Measurements from ENCODE around the gene CREG2. TPM values are rescaled to one million over a fixed set of nuclear protein-coding genes. Genes with fewer than 3 reads are reported as not detected.
A peak's percentile ranks its signal among the peaks of the same experiment; 100 is the strongest.

The CREG2 gene
- total RNA-seq, 4 donors from 2014 or later: not detected

DNA sequence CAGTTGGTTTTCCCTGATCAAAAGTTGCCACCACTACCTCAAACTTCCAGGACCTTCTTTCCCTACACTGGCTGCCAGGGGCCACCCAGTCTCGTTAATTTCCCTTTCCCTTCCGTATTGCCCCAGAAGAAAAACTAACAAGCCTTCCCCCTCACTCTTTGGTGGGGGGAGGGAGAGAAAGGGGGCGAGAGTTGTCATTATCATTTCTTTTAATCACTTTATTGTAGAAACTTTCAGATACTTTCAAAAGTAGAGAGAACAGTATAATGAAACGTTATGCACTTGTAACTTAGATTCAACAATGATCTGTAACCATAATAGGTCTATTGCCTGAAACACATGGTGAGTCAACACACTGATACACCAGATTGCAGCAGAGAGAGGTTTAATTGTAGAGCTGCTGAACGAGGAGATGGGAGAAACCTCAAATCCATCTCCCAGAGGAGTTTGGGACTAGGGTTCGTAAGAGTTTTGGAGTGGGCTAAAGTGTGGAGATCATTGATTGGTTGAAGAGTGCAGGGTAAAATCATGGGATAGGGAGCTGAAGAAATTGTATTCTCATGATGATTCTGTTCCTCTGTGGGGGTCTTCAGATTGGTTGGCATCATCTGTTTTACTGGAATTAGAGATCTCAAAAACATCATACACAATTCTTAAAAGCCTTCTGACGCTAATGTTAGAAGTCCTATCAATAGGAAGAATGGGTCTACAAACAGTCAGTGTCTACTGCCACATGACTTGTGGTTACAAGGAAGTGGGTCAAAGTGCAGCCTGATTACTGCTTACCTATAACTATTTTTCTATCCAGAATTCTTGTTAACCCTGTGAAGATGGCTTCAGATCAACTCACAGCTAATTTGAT lies 76.2 kb downstream of the CREG2 start:
- intact Hi-C loops (cut with DNase I): no loop called here
- peak; percentile 82 for DNase-seq (ENCODE audit: extremely low spot score)
- Histone ChIP-seq H3K27ac (replicated peaks in 1 of 4) (no peak overlapping the region), H3K9me3 (no peaks in the 10 kb centered on the region), H3K27me3 (no peaks in the 10 kb centered on the region), H3K4me1 (peaks cover 3 to 20% (median 17%) of the 10 kb centered on the region in 4 donors), H3K4me3 (no peak overlapping the region), H3K36me3 (no peaks in the 10 kb centered on the region)
- TF ChIP-seq EP300 (IDR thresholded peaks at IDR 0.05) (no peak), POLR2AphosphoS5 (IDR thresholded peaks at IDR 0.05) (no peak), POLR2A (IDR thresholded peaks at IDR 0.05; ENCODE audit: low read depth) (no peak)
- TF ChIP-seq, protein P1, sequence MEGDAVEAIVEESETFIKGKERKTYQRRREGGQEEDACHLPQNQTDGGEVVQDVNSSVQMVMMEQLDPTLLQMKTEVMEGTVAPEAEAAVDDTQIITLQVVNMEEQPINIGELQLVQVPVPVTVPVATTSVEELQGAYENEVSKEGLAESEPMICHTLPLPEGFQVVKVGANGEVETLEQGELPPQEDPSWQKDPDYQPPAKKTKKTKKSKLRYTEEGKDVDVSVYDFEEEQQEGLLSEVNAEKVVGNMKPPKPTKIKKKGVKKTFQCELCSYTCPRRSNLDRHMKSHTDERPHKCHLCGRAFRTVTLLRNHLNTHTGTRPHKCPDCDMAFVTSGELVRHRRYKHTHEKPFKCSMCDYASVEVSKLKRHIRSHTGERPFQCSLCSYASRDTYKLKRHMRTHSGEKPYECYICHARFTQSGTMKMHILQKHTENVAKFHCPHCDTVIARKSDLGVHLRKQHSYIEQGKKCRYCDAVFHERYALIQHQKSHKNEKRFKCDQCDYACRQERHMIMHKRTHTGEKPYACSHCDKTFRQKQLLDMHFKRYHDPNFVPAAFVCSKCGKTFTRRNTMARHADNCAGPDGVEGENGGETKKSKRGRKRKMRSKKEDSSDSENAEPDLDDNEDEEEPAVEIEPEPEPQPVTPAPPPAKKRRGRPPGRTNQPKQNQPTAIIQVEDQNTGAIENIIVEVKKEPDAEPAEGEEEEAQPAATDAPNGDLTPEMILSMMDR (IDR thresholded peaks at IDR 0.05): no peak
- 81% methylated on average over 7 of the region's 7 CpGs for WGBS

DNA sequence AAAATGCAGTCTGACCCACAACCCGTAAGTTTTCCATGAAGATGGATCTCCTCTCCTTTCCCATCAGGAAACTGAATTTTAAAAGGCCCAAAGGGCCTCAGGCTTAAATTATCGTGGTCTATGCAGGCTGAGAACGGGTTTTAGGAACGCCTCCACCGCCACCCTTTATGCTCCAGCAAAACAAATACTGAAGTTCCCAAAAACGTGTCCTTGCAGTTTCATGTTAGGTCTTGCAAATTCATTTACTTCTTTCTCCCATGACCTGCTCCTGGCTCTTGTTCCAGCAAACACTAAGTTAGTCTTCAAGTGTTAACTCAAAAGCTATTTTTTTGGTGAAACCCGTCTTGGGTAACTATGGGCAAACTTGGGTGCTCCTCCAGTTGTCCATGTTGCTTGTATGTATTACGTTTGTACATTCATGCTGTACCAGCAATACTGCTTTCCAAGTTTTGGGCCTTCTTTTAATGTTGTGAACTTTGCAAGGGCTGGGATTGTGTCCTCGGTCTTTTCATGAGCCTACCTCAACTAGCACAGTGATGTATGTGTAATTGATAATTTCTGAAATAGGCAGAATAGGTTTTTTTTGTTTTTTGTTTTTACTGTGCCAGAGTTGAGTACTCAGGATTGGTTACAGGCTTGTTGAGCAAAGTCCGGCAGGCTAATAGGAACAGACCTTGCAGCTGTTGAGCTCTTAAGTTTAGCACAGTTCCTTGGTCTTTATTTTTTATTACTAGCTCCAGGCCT lies 77.0 kb downstream of the CREG2 start:
- 81% methylated on average over 10 of the region's 10 CpGs for WGBS
- Histone ChIP-seq H3K4me1 (peaks cover 11 to 28% (median 25%) of the 10 kb centered on the region in 4 donors), H3K9me3 (no peaks in the 10 kb centered on the region), H3K27ac (replicated peaks in 1 of 4) (peak overlapping the region in 1 of 4 donors; percentile 13), H3K4me3 (no peak overlapping the region), H3K36me3 (no peaks in the 10 kb centered on the region), H3K27me3 (no peaks in the 10 kb centered on the region)
- intact Hi-C loops (cut with DNase I): no loop called here
- peak; percentile 55 for DNase-seq (ENCODE audit: extremely low spot score)
- no peak for TF ChIP-seq POLR2AphosphoS5 (IDR thresholded peaks at IDR 0.05)
- TF ChIP-seq POLR2A (IDR thresholded peaks at IDR 0.05; ENCODE audit: low read depth): no peak
- TF ChIP-seq, protein P1 (IDR thresholded peaks at IDR 0.05): no peak
- TF ChIP-seq EP300 (IDR thresholded peaks at IDR 0.05): no peak

DNA sequence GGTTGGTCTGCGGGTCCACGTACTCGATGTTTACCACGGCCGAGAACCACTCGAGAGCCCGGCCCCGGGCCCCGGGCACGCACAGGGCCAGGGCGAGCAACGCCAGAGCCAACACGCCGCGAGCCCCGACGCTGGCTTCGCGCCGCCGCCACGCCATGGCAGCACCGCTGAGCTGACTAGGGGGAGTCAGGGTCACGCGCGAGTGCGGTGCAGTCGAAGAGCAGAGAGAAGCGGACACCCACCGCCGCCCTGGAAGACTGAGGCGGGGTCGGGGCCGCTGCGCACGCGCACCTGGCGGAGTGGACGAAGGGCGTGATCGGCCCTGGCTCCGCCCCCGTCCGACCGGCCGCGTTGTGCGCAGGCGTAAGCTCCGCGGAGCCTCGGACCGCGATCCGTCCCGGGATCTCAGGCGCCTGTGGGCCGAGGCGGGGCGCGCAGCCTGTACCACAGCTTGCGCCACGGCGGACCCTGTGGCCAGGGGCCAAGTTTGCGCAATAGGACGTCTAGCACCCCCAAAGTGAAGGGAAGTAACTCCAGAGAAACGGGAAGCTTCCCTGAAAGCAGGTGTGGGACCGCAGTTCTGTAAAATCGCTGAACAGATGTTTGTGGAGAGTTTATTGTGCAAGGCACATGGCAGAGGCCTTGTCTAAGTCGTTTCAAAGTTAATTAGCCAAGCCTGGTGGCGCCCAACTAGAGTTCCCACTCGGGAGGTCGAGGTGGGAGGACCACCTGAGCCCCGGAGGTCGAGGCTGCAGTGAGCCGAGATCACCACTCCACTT lies 78.7 kb downstream of the CREG2 start, which contains the start of gene RNF149:
Gene RNF149 (minus strand): TSS at position 270 of the 779 bp plus-strand sequence. CDS start 113 bp downstream, at position 157.
- TF ChIP-seq POLR2AphosphoS5 (IDR thresholded peaks at IDR 0.05) (peak; percentile 97 to 98), EP300 (IDR thresholded peaks at IDR 0.05) (no peak), POLR2A (IDR thresholded peaks at IDR 0.05; ENCODE audit: low read depth) (peak; percentile 77)
- TF ChIP-seq, protein P1 (IDR thresholded peaks at IDR 0.05): peak in 1 of 3 experiments; percentile 14
- 21% methylated on average over 10 of the region's 76 CpGs for WGBS
- intact Hi-C loops (cut with DNase I): loop anchor here (5.0 kb wide), 1 partner anchor 56 kb away; the partner anchor contains the start of gene CNOT11

DNA sequence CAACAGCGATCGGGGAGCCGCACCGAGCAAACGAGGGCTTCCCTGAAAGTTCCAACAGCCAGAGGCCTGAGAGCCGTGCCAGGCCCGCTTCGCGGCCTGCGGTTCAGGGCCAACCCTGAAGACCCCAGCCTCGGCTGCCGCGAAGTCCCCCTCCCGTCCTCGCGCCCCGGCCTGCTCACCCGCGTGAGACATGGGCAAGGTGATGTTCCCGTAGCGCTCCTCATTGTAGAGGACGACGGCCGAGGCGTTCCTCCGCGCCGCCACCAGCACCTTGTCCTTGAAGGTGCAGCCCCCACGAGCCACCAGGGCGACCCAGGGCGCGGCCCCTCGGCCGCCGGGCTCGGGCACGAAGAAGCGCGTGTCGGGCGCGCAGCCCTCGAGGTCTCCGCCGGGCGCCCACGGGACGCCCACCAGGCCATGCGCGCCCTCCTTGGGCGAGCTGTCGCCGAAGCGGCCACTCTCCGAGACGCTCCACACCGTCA lies 79.3 kb downstream of the CREG2 start:
- Histone ChIP-seq H3K4me1 (peaks cover 19 to 46% (median 46%) of the 10 kb centered on the region in 4 donors), H3K27ac (replicated peaks in 1 of 4) (peak overlapping the region; percentile 88 to 91 (median 90)), H3K9me3 (no peaks in the 10 kb centered on the region), H3K27me3 (no peaks in the 10 kb centered on the region), H3K36me3 (no peaks in the 10 kb centered on the region), H3K4me3 (peak overlapping the region; percentile 82 to 96 (median 92))
- peak; percentile 81 for DNase-seq (ENCODE audit: extremely low spot score)
- 0% methylated on average over 15 of the region's 57 CpGs for WGBS
- TF ChIP-seq POLR2A (IDR thresholded peaks at IDR 0.05; ENCODE audit: low read depth) (no peak), EP300 (IDR thresholded peaks at IDR 0.05) (no peak), POLR2AphosphoS5 (IDR thresholded peaks at IDR 0.05) (no peak)
- TF ChIP-seq, protein P1 (IDR thresholded peaks at IDR 0.05): no peak
- intact Hi-C loops (cut with DNase I): loop anchor here (5.0 kb wide), 1 partner anchor 56 kb away; the partner anchor contains the start of gene CNOT11

More for the DNA sequence above, 78.7 kb downstream of the CREG2 start, which contains the start of gene RNF149:
- Histone ChIP-seq H3K27ac (replicated peaks in 1 of 4) (peak within 1 kb of the TSS; percentile 88 to 91 (median 90)), H3K4me1 (peaks cover 19 to 43% (median 41%) of the 10 kb centered on the region in 4 donors), H3K9me3 (no peaks in the 10 kb centered on the region), H3K36me3 (no peaks in the 10 kb centered on the region), H3K27me3 (no peaks in the 10 kb centered on the region), H3K4me3 (peak within 1 kb of the TSS; percentile 82 to 96 (median 92))
- DNase-seq (ENCODE audit: extremely low spot score): peak; percentile 97

Data from esophagus muscularis mucosa (tissue), 4 donors.